ENCODE data around the gene PRKAR2B. TPM values are rescaled to one million over a fixed set of nuclear protein-coding genes. Genes with fewer than 3 reads are reported as not detected.

PRKAR2B gene
- total and polyA plus RNA-seq, 9 donors = 24.2 to 84.9 (median 43.7) TPM

DNA sequence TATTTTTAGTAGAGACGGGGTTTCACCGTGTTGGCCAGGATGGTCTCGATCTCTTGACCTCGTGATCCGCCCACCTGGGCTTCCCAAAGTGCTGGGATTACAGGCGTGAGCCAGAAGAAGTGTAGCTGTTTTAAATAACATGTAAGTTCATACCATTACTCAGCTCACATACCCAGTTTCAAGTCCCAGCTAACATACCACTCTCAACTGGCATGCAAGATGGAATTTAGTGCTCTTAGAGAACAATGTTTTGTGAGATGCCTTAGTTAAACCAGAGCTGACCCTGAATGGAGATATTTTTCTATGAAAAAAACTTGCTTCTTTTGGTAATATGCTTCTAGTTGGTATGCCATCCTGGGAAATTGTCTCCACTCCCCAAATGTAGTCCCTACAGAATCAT, 161.6 kb downstream of the PRKAR2B start:
- TF ChIP-seq, protein P1, sequence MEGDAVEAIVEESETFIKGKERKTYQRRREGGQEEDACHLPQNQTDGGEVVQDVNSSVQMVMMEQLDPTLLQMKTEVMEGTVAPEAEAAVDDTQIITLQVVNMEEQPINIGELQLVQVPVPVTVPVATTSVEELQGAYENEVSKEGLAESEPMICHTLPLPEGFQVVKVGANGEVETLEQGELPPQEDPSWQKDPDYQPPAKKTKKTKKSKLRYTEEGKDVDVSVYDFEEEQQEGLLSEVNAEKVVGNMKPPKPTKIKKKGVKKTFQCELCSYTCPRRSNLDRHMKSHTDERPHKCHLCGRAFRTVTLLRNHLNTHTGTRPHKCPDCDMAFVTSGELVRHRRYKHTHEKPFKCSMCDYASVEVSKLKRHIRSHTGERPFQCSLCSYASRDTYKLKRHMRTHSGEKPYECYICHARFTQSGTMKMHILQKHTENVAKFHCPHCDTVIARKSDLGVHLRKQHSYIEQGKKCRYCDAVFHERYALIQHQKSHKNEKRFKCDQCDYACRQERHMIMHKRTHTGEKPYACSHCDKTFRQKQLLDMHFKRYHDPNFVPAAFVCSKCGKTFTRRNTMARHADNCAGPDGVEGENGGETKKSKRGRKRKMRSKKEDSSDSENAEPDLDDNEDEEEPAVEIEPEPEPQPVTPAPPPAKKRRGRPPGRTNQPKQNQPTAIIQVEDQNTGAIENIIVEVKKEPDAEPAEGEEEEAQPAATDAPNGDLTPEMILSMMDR (IDR thresholded peaks at IDR 0.05) = no peak
- TF ChIP-seq POLR2A (IDR thresholded peaks at IDR 0.05) (no peak), EP300 (IDR thresholded peaks at IDR 0.05) (no peak)
- 97 to 98% (median 97%) methylated on average over 6 of the region's 6 CpGs for WGBS, 3 donors
- no peak overlapping the region for H3K4me3 ChIP-seq
- no peaks in the 10 kb centered on the region for H3K27me3 ChIP-seq
- H3K4me1 ChIP-seq (ENCODE audit: insufficient read depth) = peaks cover 5% of the 10 kb centered on the region
- intact Hi-C loops (cut with DNase I) = no loop called here
- H3K27ac ChIP-seq = no peak overlapping the region
- H3K36me3 ChIP-seq = no peaks in the 10 kb centered on the region
- no peak for DNase-seq
- no peaks in the 10 kb centered on the region for H3K9me3 ChIP-seq

GRCh38 chr7:107206706-107207105, 162.2 kb downstream of the PRKAR2B start:
- peaks cover 5% of the 10 kb centered on the region for H3K4me1 ChIP-seq (ENCODE audit: insufficient read depth)
- no peak for DNase-seq
- H3K36me3 ChIP-seq = no peaks in the 10 kb centered on the region
- H3K27me3 ChIP-seq = no peaks in the 10 kb centered on the region
- WGBS, 3 donors = 21 to 30% (median 23%) methylated on average over 3 of the region's 3 CpGs
- no peaks in the 10 kb centered on the region for H3K9me3 ChIP-seq
- H3K27ac ChIP-seq = no peak overlapping the region
- intact Hi-C loops (cut with DNase I) = no loop called here
- no peak overlapping the region for H3K4me3 ChIP-seq
- TF ChIP-seq, protein P1 (IDR thresholded peaks at IDR 0.05) = no peak
- no peak for TF ChIP-seq EP300 (IDR thresholded peaks at IDR 0.05)
- TF ChIP-seq POLR2A (IDR thresholded peaks at IDR 0.05) = no peak

DNA sequence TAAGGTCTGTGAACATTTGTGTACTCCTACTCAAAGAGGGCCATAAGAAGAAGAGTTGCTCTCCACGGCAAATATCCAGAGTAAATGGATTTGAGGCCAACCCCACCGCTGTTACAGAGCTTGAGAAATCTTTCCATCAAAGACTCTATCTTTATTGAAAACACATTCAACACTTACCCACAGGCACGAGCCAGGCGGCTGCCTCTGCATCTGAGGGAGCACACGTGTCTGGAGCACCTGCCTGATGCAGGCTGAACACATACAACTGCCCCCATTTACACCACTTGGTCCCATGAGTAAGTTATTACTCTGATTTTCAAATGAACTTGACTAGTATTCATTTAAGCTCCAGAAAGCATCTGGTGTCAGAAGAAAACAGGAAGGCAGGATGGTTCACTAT, 163.0 kb downstream of the PRKAR2B start:
- no peak overlapping the region for H3K27ac ChIP-seq
- intact Hi-C loops (cut with DNase I) = no loop called here
- H3K36me3 ChIP-seq = no peaks in the 10 kb centered on the region
- TF ChIP-seq, protein P1 (IDR thresholded peaks at IDR 0.05) = no peak
- no peak for TF ChIP-seq EP300 (IDR thresholded peaks at IDR 0.05)
- TF ChIP-seq POLR2A (IDR thresholded peaks at IDR 0.05) = no peak
- H3K27me3 ChIP-seq = no peaks in the 10 kb centered on the region
- peaks cover 5% of the 10 kb centered on the region for H3K4me1 ChIP-seq (ENCODE audit: insufficient read depth)
- DNase-seq = no peak
- WGBS, 3 donors = 93 to 96% (median 96%) methylated on average over 5 of the region's 5 CpGs
- no peak overlapping the region for H3K4me3 ChIP-seq
- no peaks in the 10 kb centered on the region for H3K9me3 ChIP-seq

- TF ChIP-seq, protein P1 (IDR thresholded peaks at IDR 0.05) = no peak
- intact Hi-C loops (cut with DNase I) = no loop called here
- Histone ChIP-seq H3K27me3 (no peaks in the 10 kb centered on the region), H3K36me3 (no peaks in the 10 kb centered on the region), H3K27ac (no peak overlapping the region), H3K4me3 (no peak overlapping the region), H3K9me3 (no peaks in the 10 kb centered on the region), H3K4me1 (ENCODE audit: insufficient read depth) (peaks cover 5% of the 10 kb centered on the region)
- WGBS, 3 donors = 55 to 64% (median 56%) methylated on average over 3 of the region's 3 CpGs
- DNase-seq = no peak
These were observed 163.6 kb downstream of the PRKAR2B start for GRCh38 chr7:107208024-107208521.
